GM12878 (cell line): ENCODE measurements around the gene S1PR3. TPM values are rescaled to one million over a fixed set of nuclear protein-coding genes. Genes with fewer than 3 reads are reported as not detected.

ENCODE experiments used
- ATAC-seq: fragments of 200-7000 bp; cut with Tn5 transposase; 3 replicates; pipeline ENCODE4 v1.9.1; 2020; ENCODE audit warnings: mild to moderate bottlenecking, moderate library complexity
- BruUV-seq: library from RNA; stranded (reverse); fragments of 400-500 nt; replicated peaks from 2 replicates; lab custom pipeline; 2021; lab: Mats Ljungman, UMichigan
- CTCF ChIA-PET: fragments of 300-600 bp; sonication (Branson Sonifier 250); formaldehyde crosslinking; extraction: SDS; loops from one replicate; lab custom pipeline; 2021; ENCODE audit warnings: inconsistent platforms; lab: Yijun Ruan, JAX
- POLR2A ChIA-PET: fragments of 350-600 bp; formaldehyde crosslinking; extraction: SDS; loops from one replicate; lab custom pipeline; 2021; ENCODE audit warnings: inconsistent platforms; lab: Charles Lee
- RAD21 ChIA-PET: fragments of 300-600 bp; sonication (Branson Sonifier 250); formaldehyde crosslinking; loops from one replicate; lab custom pipeline; 2023; ENCODE audit warnings: antibody characterized with exemption; ENCODE audit not compliant: unreplicated experiment; lab: Charles Lee
- SMC1A ChIA-PET: fragments of 300-600 bp; sonication (Branson Sonifier 250); formaldehyde crosslinking; loops from one replicate; lab custom pipeline; 2023; ENCODE audit not compliant: unreplicated experiment, uncharacterized antibody; lab: Charles Lee
- DNase-seq: peaks from one replicate; pipeline ENCODE4 v3.0.0-alpha.2; 2011; ENCODE audit warnings: low read depth, low spot score
- FAIRE-seq: peaks from 3 replicates; lab custom pipeline; 2011; peaks lifted over from hg19 to GRCh38; lab: Jason Lieb, UNC
- H2AFZ ChIP-seq: 2 replicates; pipeline ENCODE4 v1.6.0; 2011; ENCODE audit warnings: low read depth, low read length, control low read depth; ENCODE audit not compliant: control insufficient read depth
- H3K27ac ChIP-seq: 2 replicates; pipeline ENCODE4 v1.5.1; 2011; ENCODE audit warnings: control low read depth; ENCODE audit not compliant: control insufficient read depth, insufficient read depth
- H3K27me3 ChIP-seq, 2 experiments: replicated peaks in 1 of 2; 2 replicates each; pipeline versions ENCODE4 v1.6.0 to v1.6.1; 2011; ENCODE audit warnings: low read length in 1 of 2; ENCODE audit not compliant: control insufficient read depth in 2 of 2, insufficient read depth in 2 of 2
- H3K36me3 ChIP-seq, 2 experiments: 2 replicates each; pipeline ENCODE4 v1.5.1; 2011; ENCODE audit warnings: low read length in 1 of 2; ENCODE audit not compliant: control insufficient read depth in 2 of 2, insufficient read depth in 2 of 2
- H3K4me1 ChIP-seq: 2 replicates; pipeline ENCODE4 v1.6.1; 2011; ENCODE audit warnings: mild to moderate bottlenecking, low read length, moderate library complexity, mixed read lengths; ENCODE audit not compliant: control insufficient read depth, insufficient read depth
- H3K4me2 ChIP-seq: 2 replicates; pipeline ENCODE4 v1.6.0; 2011; ENCODE audit warnings: control low read depth; ENCODE audit not compliant: control insufficient read depth, insufficient read depth
- H3K4me3 ChIP-seq: fragments of 200-600 bp; sonication (generic); 2 replicates; pipeline ENCODE4 v1.5.1; 2016
- H3K79me2 ChIP-seq: 2 replicates; pipeline ENCODE4 v1.6.0; 2011; ENCODE audit warnings: low read length; ENCODE audit not compliant: control insufficient read depth, insufficient read depth
- H3K9ac ChIP-seq: 2 replicates; pipeline ENCODE4 v1.8.0; 2011; ENCODE audit warnings: low read length, control low read depth, mixed read lengths; ENCODE audit not compliant: control insufficient read depth, insufficient read depth
- H3K9me3 ChIP-seq: replicated peaks from 3 replicates; pipeline ENCODE4 v1.5.1; 2011; ENCODE audit warnings: mild to moderate bottlenecking, low read length; ENCODE audit not compliant: control insufficient read depth, insufficient read depth
- H4K20me1 ChIP-seq: 2 replicates; pipeline ENCODE4 v1.6.0; 2011; ENCODE audit not compliant: control insufficient read depth, insufficient read depth
- CBX5 ChIP-seq: sonication (generic); IDR thresholded peaks from 2 replicates; pipeline ENCODE4 v1.6.1; 2016; ENCODE audit warnings: low read depth, moderate library complexity, mild to moderate bottlenecking, inconsistent platforms
- EGR1 ChIP-seq, 2 experiments: IDR thresholded peaks; 1 replicate in 1 of 2; 2 replicates in 1 of 2; pipeline ENCODE4 v1.6.1; 2011 to 2012; ENCODE audit warnings: low read depth in 2 of 2, low read length in 2 of 2, borderline replicate concordance in 1 of 2, mild to moderate bottlenecking in 1 of 2, moderate library complexity in 1 of 2
- FOS ChIP-seq: IDR thresholded peaks from 3 replicates; pipeline ENCODE4 v1.6.1; 2011; ENCODE audit warnings: borderline replicate concordance; ENCODE audit not compliant: insufficient read length; ENCODE audit errors: extremely low read depth
- HDGF ChIP-seq: fragments of 450-650 bp; IDR thresholded peaks from 2 replicates; pipeline ENCODE4 v1.6.1; 2016; ENCODE audit warnings: antibody characterized with exemption
- NR2C2 ChIP-seq: IDR thresholded peaks from 2 replicates; pipeline ENCODE4 v1.6.1; 2011; ENCODE audit warnings: borderline replicate concordance, low read depth; ENCODE audit not compliant: control insufficient read depth, insufficient read length
- ZBED1 ChIP-seq: IDR thresholded peaks from 2 replicates; pipeline ENCODE4 v1.6.1; 2016; ENCODE audit warnings: borderline replicate concordance
- WGBS: methylation state at CpG from one replicate; pipeline ENCODE4 v1.1.6; 2016; ENCODE audit warnings: low lambda C conversion rate; ENCODE audit not compliant: insufficient replicate concordance, insufficient coverage; ENCODE audit errors: missing lambda C conversion rate; 5-methylcytosine and 5-hydroxymethylcytosine counted together
- in situ Hi-C: fragments of 300-500 bp; cut with MboI; formaldehyde crosslinking; loops from 9 replicates; pipeline ENCODE4 v1.14.3; 2018; ENCODE audit warnings: mixed read lengths
- intact Hi-C: fragments of 100-400 bp; cut with micrococcal nuclease; formaldehyde crosslinking; loops from one replicate; pipeline ENCODE4 v1.14.2; 2022; ENCODE audit not compliant: unreplicated experiment
- polyA plus RNA-seq, 11 experiments: library from polyadenylated mRNA; depleted of rRNA in 4 of 11; unstranded in 6 of 11; stranded (reverse) in 5 of 11; fragments of >200 nt; fragmentation: Nextera tagmentation in 4 of 11; fragmentation: Illumina TruSeq in 1 of 11; extraction: Ambion mirVana in 4 of 11; extraction: Trizol in 1 of 11; gene quantifications; 1 replicate in 1 of 11; 2 replicates in 10 of 11; pipeline versions ENCODE4 v1.2.1 to v1.2.3, GENCODE V29; 2011 to 2016; ENCODE audit warnings: inconsistent platforms in 2 of 11, missing spikeins in 2 of 11, low read depth in 1 of 11
- total RNA-seq, 4 experiments: library from RNA; depleted of rRNA in 3 of 4; stranded (reverse); fragments of >200 nt in 3 of 4; fragmentation: Illumina TruSeq in 1 of 4; extraction: Trizol in 1 of 4; gene quantifications; 2 replicates each; pipeline versions ENCODE4 v1.2.1 to v1.2.3, GENCODE V29; 2013 to 2021
- TF ChIP-seq, protein P1 (sequence below): IDR thresholded peaks from 2 replicates; pipeline ENCODE4 v1.6.1; 2011; ENCODE audit warnings: mild to moderate bottlenecking, low read depth, low read length, moderate library complexity; ENCODE audit not compliant: insufficient replicate concordance
- TF ChIP-seq, protein P2 (sequence below): fragments of 450-650 bp; IDR thresholded peaks from 2 replicates; pipeline ENCODE4 v1.6.1; 2018; ENCODE audit warnings: mild to moderate bottlenecking, low read depth, moderate library complexity; ENCODE audit not compliant: partially characterized antibody

The S1PR3 gene
- total and polyA plus RNA-seq, 10 of the 15 experiments (the other 5 are each of a cell fraction or from before 2014, with no cell fraction given): 0.01 to 0.18 (median 0.01) TPM; not detected in 7

DNA sequence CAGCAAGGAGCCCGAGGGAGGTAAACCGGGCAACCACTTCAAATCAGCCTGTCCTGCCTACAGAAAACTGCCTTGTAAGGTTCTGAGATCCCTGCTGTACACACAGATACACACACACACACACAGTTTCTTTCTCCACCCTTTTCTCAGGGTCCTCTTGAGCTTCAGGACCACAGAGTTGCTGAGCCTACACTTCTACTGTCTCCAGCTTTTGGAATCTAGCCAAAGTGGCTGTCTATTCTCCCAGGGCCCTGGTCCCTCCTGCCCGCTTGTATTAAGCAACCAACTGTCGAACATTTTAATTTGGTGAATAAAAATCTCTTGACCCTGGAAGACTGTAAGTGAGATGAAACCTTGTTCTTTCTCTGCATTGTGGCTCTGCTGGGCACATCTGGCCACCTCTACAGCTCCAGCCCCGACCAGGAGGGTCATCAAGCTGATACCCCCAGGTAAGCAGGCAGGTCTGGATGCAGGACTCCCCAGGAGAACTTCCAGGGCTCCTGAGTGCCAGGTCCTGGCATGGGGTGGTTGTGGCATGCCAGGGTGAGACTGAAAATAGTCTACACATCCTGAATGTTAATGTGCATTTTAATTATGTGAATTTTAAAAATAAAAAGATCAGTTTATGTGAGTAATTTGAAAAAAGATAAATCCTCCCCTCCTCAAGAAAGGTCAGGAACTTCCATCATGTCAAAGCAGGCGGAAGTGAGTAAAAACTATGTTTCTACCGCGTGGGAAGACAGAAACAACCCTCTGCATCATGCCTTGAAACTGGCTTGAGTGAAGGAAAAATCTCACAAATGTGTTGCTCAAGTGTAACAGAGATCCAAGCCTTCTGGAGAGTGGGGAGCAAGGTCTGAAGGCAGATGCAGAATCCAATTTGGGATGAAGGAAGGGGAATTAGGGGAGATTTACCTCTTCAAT is 15.0 kb upstream of the S1PR3 start:
- ATAC-seq (no peak), DNase-seq (no peak), FAIRE-seq (no peak)
- H3K4me2 ChIP-seq: no peak overlapping the region
- ChIA-PET CTCF (no interaction called here), POLR2A (no interaction called here), SMC1A (no interaction called here), RAD21 (no interaction called here)
- H3K9me3 ChIP-seq: no peaks in the 10 kb centered on the region
- H3K9ac ChIP-seq: no peak overlapping the region
- H3K4me3 ChIP-seq: no peak overlapping the region
- H3K36me3 ChIP-seq: no peaks in the 10 kb centered on the region
- intact Hi-C loops (no loop called here), in situ Hi-C loops (no loop called here)
- no peak for TF ChIP-seq ZBED1
- TF ChIP-seq EGR1 (IDR thresholded peaks at IDR 0.05; ENCODE audit: borderline replicate concordance in 1 of 2, low read depth in 2 of 2, low read length in 2 of 2): no peak
- TF ChIP-seq NR2C2: no peak
- TF ChIP-seq, protein P1, sequence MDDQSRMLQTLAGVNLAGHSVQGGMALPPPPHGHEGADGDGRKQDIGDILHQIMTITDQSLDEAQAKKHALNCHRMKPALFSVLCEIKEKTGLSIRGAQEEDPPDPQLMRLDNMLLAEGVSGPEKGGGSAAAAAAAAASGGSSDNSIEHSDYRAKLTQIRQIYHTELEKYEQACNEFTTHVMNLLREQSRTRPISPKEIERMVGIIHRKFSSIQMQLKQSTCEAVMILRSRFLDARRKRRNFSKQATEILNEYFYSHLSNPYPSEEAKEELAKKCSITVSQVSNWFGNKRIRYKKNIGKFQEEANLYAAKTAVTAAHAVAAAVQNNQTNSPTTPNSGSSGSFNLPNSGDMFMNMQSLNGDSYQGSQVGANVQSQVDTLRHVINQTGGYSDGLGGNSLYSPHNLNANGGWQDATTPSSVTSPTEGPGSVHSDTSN: no peak
- TF ChIP-seq FOS: no peak
- TF ChIP-seq CBX5: no peak
- TF ChIP-seq, protein P2, sequence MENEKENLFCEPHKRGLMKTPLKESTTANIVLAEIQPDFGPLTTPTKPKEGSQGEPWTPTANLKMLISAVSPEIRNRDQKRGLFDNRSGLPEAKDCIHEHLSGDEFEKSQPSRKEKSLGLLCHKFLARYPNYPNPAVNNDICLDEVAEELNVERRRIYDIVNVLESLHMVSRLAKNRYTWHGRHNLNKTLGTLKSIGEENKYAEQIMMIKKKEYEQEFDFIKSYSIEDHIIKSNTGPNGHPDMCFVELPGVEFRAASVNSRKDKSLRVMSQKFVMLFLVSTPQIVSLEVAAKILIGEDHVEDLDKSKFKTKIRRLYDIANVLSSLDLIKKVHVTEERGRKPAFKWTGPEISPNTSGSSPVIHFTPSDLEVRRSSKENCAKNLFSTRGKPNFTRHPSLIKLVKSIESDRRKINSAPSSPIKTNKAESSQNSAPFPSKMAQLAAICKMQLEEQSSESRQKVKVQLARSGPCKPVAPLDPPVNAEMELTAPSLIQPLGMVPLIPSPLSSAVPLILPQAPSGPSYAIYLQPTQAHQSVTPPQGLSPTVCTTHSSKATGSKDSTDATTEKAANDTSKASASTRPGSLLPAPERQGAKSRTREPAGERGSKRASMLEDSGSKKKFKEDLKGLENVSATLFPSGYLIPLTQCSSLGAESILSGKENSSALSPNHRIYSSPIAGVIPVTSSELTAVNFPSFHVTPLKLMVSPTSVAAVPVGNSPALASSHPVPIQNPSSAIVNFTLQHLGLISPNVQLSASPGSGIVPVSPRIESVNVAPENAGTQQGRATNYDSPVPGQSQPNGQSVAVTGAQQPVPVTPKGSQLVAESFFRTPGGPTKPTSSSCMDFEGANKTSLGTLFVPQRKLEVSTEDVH: no peak
- TF ChIP-seq HDGF: no peak
- WGBS: 26% methylated on average over 8 of the region's 8 CpGs
- H4K20me1 ChIP-seq: no peaks in the 10 kb centered on the region
- H3K27ac ChIP-seq: no peak overlapping the region
- no peaks in the 10 kb centered on the region for H3K4me1 ChIP-seq
- BruUV-seq: no TSS peak
- H2AFZ ChIP-seq: no peak overlapping the region
- no peaks in the 10 kb centered on the region; a peak in 1 of 4 replicates for H3K27me3 ChIP-seq
- H3K79me2 ChIP-seq: no peaks in the 10 kb centered on the region
